Uterus (tissue), 4 donors: Measurements from ENCODE around the gene SPHK2. TPM values are rescaled to one million over a fixed set of nuclear protein-coding genes. Genes with fewer than 3 reads are reported as not detected.

Experiments
- DNase-seq, 2 donors: peaks; one replicate each; pipeline ENCODE4 v3.0.0-alpha.2; 2019 to 2020
- H3K27ac ChIP-seq, 2 donors: fragments of 200-600 bp; sonication (generic); 1 replicate in 1 of 2; 2 replicates in 1 of 2; pipeline ENCODE4 v1.5.1; 2016 to 2018
- H3K27me3 ChIP-seq, 2 donors: fragments of 200-600 bp; sonication (generic); one replicate each; pipeline ENCODE4 v1.5.1; 2018 to 2019; ENCODE audit warnings: control low read depth in 1 of 2
- H3K36me3 ChIP-seq, 2 donors: fragments of 200-600 bp; sonication (generic); one replicate each; pipeline ENCODE4 v1.5.1; 2019; ENCODE audit warnings: control low read depth in 1 of 2
- H3K4me1 ChIP-seq, 2 donors: fragments of 200-600 bp; sonication (generic); one replicate each; pipeline ENCODE4 v1.5.1; 2018 to 2019; ENCODE audit warnings: control low read depth in 1 of 2
- H3K4me3 ChIP-seq, 2 donors: fragments of 200-600 bp; sonication (generic); 1 replicate in 1 of 2; 2 replicates in 1 of 2; pipeline ENCODE4 v1.5.1; 2018 to 2019; ENCODE audit warnings: mild to moderate bottlenecking in 1 of 2
- H3K9me3 ChIP-seq, 2 donors: fragments of 200-600 bp; sonication (generic); one replicate each; pipeline ENCODE4 v1.5.1; 2019; ENCODE audit warnings: control low read depth in 1 of 2
- POLR2A ChIP-seq, 2 donors: fragments of 450-650 bp; IDR thresholded peaks; one replicate each; pipeline ENCODE4 v1.6.1; 2016; ENCODE audit warnings: antibody characterized with exemption in 2 of 2, mild to moderate bottlenecking in 1 of 2, moderate library complexity in 1 of 2
- intact Hi-C: fragments of 100-400 bp; cut with DNase I; formaldehyde crosslinking; loops from one replicate; pipeline ENCODE4 v1.15.1; 2023; ENCODE audit warnings: low total_unique reads
- total RNA-seq, 4 donors: library from RNA; depleted of rRNA in 3 of 4; stranded (reverse); fragments of >200 nt in 3 of 4; gene quantifications; one replicate each; pipeline versions ENCODE4 v1.1.0 to v1.2.4, GENCODE V29; 2014 to 2023
- TF ChIP-seq, protein P1 (sequence below), 4 experiments: fragments of 200-600 bp in 2 of 4; fragments of 450-650 bp in 2 of 4; sonication (generic) in 2 of 4; IDR thresholded peaks; one replicate each; pipeline ENCODE4 v1.5.1; 2016 to 2019; ENCODE audit warnings: antibody characterized with exemption in 4 of 4, mild to moderate bottlenecking in 2 of 4, moderate library complexity in 1 of 4
- donor health status: DM: yes; HTN: yes; CAD: no.

SPHK2 gene
- total RNA-seq, 4 donors from 2014 or later: 10.0 to 27.2 (median 21.7) TPM

DNA sequence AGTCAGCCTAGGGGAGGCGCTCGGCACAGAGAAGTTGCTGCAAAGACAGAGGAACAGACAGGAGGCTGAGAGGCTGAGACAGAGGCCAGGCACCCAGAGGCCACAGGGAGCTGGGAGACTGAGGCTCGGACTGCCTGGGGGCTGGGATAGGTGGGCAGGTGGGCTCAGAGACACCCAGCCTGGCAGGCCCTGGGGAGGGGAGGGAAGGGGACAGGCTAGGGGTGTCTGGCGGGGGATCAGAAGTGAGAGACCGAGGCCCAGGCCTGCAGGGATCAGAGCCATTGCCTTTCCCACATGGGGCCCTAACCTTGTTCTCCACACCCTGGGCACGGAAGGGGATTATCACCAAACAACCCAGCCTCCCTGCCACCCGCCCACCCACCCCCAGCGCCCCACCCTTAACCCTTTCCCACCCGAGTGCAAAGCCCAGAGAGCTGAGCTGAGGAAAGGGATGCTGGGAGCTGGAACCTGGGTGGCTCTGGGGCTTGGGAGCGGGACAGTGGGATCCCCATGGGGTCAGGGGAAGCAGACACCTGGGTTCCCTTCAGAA, 52.2 kb downstream of the SPHK2 start:
- TF ChIP-seq, protein P1, sequence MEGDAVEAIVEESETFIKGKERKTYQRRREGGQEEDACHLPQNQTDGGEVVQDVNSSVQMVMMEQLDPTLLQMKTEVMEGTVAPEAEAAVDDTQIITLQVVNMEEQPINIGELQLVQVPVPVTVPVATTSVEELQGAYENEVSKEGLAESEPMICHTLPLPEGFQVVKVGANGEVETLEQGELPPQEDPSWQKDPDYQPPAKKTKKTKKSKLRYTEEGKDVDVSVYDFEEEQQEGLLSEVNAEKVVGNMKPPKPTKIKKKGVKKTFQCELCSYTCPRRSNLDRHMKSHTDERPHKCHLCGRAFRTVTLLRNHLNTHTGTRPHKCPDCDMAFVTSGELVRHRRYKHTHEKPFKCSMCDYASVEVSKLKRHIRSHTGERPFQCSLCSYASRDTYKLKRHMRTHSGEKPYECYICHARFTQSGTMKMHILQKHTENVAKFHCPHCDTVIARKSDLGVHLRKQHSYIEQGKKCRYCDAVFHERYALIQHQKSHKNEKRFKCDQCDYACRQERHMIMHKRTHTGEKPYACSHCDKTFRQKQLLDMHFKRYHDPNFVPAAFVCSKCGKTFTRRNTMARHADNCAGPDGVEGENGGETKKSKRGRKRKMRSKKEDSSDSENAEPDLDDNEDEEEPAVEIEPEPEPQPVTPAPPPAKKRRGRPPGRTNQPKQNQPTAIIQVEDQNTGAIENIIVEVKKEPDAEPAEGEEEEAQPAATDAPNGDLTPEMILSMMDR (IDR thresholded peaks at IDR 0.05): no peak
- no peak for TF ChIP-seq POLR2A (IDR thresholded peaks at IDR 0.05)
- Histone ChIP-seq H3K9me3 (no peaks in the 10 kb centered on the region), H3K27me3 (no peaks in the 10 kb centered on the region), H3K4me1 (no peaks in the 10 kb centered on the region), H3K4me3 (no peak overlapping the region), H3K36me3 (no peaks in the 10 kb centered on the region), H3K27ac (no peak overlapping the region)
- intact Hi-C loops: no loop called here
- no peak for DNase-seq

DNA sequence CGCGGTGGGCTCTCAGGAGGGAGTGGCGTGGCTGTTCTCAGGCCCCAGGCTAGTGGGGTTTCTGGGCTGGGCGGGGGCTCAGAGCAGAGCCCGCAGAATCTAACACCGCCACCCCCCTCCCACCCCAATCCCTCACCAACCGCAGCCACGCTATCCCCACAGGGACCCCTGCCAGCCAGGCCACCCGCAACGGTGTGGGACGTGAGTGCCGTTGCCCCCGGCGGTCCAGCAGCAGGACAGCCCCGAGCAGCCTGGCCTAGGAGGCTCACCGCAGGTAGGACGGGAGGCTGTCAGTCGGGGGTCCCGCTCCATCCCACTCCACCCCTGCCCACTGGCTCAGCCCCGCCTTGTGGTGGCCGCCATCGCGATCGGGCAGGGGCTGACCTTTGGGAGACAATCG, 53.7 kb downstream of the SPHK2 start, which contains the start of gene NTN5:
NTN5 (minus strand) TSS at position 24 of the 400 bp plus-strand sequence. CDS start 2,031 bp downstream, outside the sequence.
- no peak within 1 kb of the TSS for H3K27ac ChIP-seq
- H3K9me3 ChIP-seq: no peaks in the 10 kb centered on the region
- H3K36me3 ChIP-seq: no peaks in the 10 kb centered on the region
- no peak for DNase-seq
- intact Hi-C loops: no loop called here
- no peaks in the 10 kb centered on the region for H3K27me3 ChIP-seq
- no peak for TF ChIP-seq POLR2A (IDR thresholded peaks at IDR 0.05)
- TF ChIP-seq, protein P1 (IDR thresholded peaks at IDR 0.05): no peak
- no peaks in the 10 kb centered on the region for H3K4me1 ChIP-seq
- no peak within 1 kb of the TSS for H3K4me3 ChIP-seq

DNA sequence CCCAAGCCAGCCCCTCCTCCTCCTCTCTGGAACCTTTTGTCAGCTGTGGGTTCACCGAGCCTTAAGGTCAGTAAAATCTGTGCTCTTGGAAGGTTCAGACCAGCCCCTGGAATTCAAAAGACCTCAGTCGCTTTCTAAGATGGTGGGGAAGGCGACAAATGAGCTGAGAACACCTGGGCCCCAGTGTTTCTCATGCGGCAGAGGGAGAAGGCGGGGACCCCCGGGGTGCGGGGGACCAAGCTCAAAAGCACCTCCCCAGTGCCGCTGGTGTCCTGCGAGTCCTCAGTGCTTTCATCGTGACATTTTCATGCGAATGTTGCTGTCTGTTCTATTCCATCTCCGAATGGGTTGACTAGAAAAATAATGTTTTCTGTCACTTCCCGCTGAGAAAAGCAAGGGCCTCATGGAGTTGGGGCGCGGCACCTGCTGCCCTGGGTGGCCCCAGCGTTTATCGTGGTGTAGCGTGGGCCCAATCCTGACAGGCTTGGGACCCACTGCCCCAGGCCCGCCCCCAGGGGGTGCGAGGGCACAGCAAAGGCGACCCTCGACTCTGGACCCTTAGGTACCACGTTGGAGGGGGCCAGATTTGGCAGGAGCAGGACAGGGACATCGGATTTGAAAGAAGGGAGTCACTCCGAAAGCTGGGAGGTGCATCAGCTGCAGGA, 54.3 kb downstream of the SPHK2 start:
- DNase-seq: no peak
- Histone ChIP-seq H3K27ac (no peak overlapping the region), H3K4me3 (no peak overlapping the region), H3K36me3 (no peaks in the 10 kb centered on the region), H3K4me1 (no peaks in the 10 kb centered on the region), H3K27me3 (no peaks in the 10 kb centered on the region), H3K9me3 (no peaks in the 10 kb centered on the region)
- intact Hi-C loops: no loop called here
- TF ChIP-seq, protein P1 (IDR thresholded peaks at IDR 0.05): no peak
- no peak for TF ChIP-seq POLR2A (IDR thresholded peaks at IDR 0.05)

DNA sequence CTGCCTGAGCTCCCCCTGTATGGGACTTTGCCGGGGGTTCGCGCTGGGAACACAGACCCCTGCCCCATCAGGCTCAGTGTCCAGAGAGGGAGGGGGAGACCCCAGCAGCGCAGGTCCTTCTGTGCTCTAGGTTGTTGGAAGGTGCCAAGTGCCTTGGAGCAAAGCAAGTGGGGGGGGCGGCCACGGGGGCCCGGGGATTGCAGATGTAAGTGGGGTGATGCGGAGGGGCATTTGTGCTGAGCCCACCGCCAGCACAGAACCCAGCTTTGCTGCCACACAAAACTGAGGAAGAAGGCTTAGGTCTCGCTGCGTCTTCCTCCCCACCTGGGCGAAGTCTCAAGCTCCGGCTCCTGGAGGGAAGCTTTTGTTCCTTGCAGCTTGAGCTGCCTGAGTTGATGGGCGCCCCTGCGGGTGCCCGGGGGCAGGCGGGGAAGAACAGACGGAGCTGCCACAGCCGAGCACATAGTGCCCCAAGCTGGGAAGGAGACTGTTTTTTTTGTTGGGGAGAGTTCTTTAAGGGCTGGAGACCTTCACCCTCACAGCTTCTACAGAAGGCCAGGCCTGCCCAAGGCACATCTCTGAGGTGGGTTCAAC, 55.0 kb downstream of the SPHK2 start:
- DNase-seq: no peak
- no peak for TF ChIP-seq POLR2A (IDR thresholded peaks at IDR 0.05)
- TF ChIP-seq, protein P1 (IDR thresholded peaks at IDR 0.05): no peak
- Histone ChIP-seq H3K27ac (no peak overlapping the region), H3K36me3 (no peaks in the 10 kb centered on the region), H3K9me3 (no peaks in the 10 kb centered on the region), H3K4me3 (no peak overlapping the region), H3K4me1 (no peaks in the 10 kb centered on the region), H3K27me3 (no peaks in the 10 kb centered on the region)
- intact Hi-C loops: no loop called here
